HepG2 (cell line): ENCODE measurements around the gene HHLA2. TPM values are rescaled to one million over a fixed set of nuclear protein-coding genes. Genes with fewer than 3 reads are reported as not detected.

Experiments used
- ATAC-seq: fragments of 200-7000 bp; cut with Tn5 transposase; 3 replicates; pipeline ENCODE4 v1.9.1; 2020; ENCODE audit warnings: mild to moderate bottlenecking, moderate library complexity
- BruUV-seq: library from RNA; stranded (reverse); fragments of 400-500 nt; replicated peaks from 2 replicates; lab custom pipeline; 2021; lab: Mats Ljungman, UMichigan
- CTCF ChIA-PET: fragments of 300-600 bp; formaldehyde crosslinking; extraction: SDS; loops from one replicate; lab custom pipeline; 2021; ENCODE audit warnings: low total read pairs, inconsistent platforms, low intra/inter-chr PET ratio; lab: Yijun Ruan, JAX
- POLR2A ChIA-PET: fragments of 350-600 bp; sonication (Branson Sonifier 250); formaldehyde crosslinking; loops from one replicate; lab custom pipeline; 2020; ENCODE audit warnings: antibody characterized with exemption, inconsistent platforms; lab: Yijun Ruan, JAX
- DNase-seq: peaks from one replicate; pipeline ENCODE4 v3.0.0-alpha.2; 2015; ENCODE audit warnings: low spot score
- FAIRE-seq: peaks from 3 replicates; lab custom pipeline; 2011; peaks lifted over from hg19 to GRCh38; lab: Jason Lieb, UNC
- H2AFZ ChIP-seq: one replicate; pipeline ENCODE4 v1.6.1; 2011; ENCODE audit warnings: low read length, inconsistent platforms
- H3K27ac ChIP-seq: fragments of 300-600 bp; 3 replicates; pipeline ENCODE4 v1.8.0; 2011; ENCODE audit warnings: mixed run types, mild to moderate bottlenecking, mixed read lengths, low read length, inconsistent platforms; ENCODE audit not compliant: insufficient read depth; ENCODE audit errors: extremely low read length
- H3K27me3 ChIP-seq, 2 experiments: fragments of 200-600 bp in 1 of 2; 2 replicates in 1 of 2; 3 replicates in 1 of 2; pipeline versions ENCODE4 v1.6.0 to v1.8.0; 2011; ENCODE audit warnings: low read length in 2 of 2, mild to moderate bottlenecking in 2 of 2, moderate library complexity in 2 of 2, inconsistent platforms in 1 of 2; ENCODE audit not compliant: insufficient read depth in 2 of 2, control insufficient read depth in 1 of 2
- H3K36me3 ChIP-seq, 2 experiments: fragments of 200-600 bp in 1 of 2; replicated peaks in 1 of 2; 2 replicates in 1 of 2; 3 replicates in 1 of 2; pipeline versions ENCODE4 v1.5.1 to v1.8.0; 2011; ENCODE audit warnings: low read length in 2 of 2, inconsistent platforms in 1 of 2; ENCODE audit not compliant: insufficient read depth in 2 of 2, control insufficient read depth in 1 of 2
- H3K4me1 ChIP-seq: 2 replicates; pipeline ENCODE4 v1.5.1; 2012; ENCODE audit warnings: low read length, inconsistent platforms; ENCODE audit not compliant: insufficient read depth
- H3K4me2 ChIP-seq: 2 replicates; pipeline ENCODE4 v1.6.0; 2011; ENCODE audit warnings: low read depth, low read length, inconsistent platforms
- H3K4me3 ChIP-seq, 3 experiments: fragments of 200-600 bp in 1 of 3; sonication (generic), shearing (Covaris generic) in 1 of 3; replicated peaks in 1 of 3; 2 replicates each; pipeline ENCODE4 v1.5.1; 2011 to 2016; ENCODE audit warnings: low read length in 3 of 3, inconsistent platforms in 2 of 3, low read depth in 2 of 3, mild to moderate bottlenecking in 2 of 3, control low read depth in 1 of 3, mixed read lengths in 1 of 3; ENCODE audit not compliant: insufficient read depth in 1 of 3
- H3K79me2 ChIP-seq: one replicate; pipeline ENCODE4 v1.6.1; 2011; ENCODE audit warnings: low read length, inconsistent platforms; ENCODE audit not compliant: insufficient read depth
- H3K9ac ChIP-seq: 2 replicates; pipeline ENCODE4 v1.6.0; 2011; ENCODE audit warnings: mild to moderate bottlenecking, low read depth, low read length, inconsistent platforms; ENCODE audit not compliant: insufficient read depth
- H3K9me3 ChIP-seq: 2 replicates; pipeline ENCODE4 v1.5.1; 2012; ENCODE audit warnings: mild to moderate bottlenecking, low read length
- H4K20me1 ChIP-seq: 2 replicates; pipeline ENCODE4 v1.6.0; 2011; ENCODE audit warnings: inconsistent platforms, mild to moderate bottlenecking, low read length, moderate library complexity; ENCODE audit not compliant: insufficient read depth
- ARNT2 ChIP-seq: sonication (generic); formaldehyde crosslinking; IDR thresholded peaks from 2 replicates; pipeline ENCODE4 v1.8.0; 2022; ENCODE audit warnings: mild to moderate bottlenecking, low read depth, missing genetic modification reagents, moderate library complexity
- CBX5 ChIP-seq: sonication (generic); formaldehyde crosslinking; IDR thresholded peaks from 2 replicates; pipeline ENCODE4 v1.4.0; 2020; ENCODE audit warnings: missing genetic modification reagents, borderline replicate concordance
- DRAP1 ChIP-seq: IDR thresholded peaks from 2 replicates; pipeline ENCODE4 v1.6.1; 2016; ENCODE audit warnings: missing genetic modification reagents, missing compliant biosample characterization
- IRF1 ChIP-seq: sonication (generic); formaldehyde crosslinking; IDR thresholded peaks from 2 replicates; pipeline ENCODE4 v1.4.0; 2020; ENCODE audit warnings: low read depth, mild to moderate bottlenecking, missing genetic modification reagents
- JDP2 ChIP-seq: sonication (generic); formaldehyde crosslinking; IDR thresholded peaks from 2 replicates; pipeline ENCODE4 v1.8.1; 2022; ENCODE audit warnings: missing genetic modification reagents, borderline replicate concordance
- NPAS2 ChIP-seq: sonication (generic); formaldehyde crosslinking; IDR thresholded peaks from 2 replicates; pipeline ENCODE4 v1.8.0; 2022; ENCODE audit warnings: mild to moderate bottlenecking, missing genetic modification reagents, borderline replicate concordance
- SIN3B ChIP-seq: fragments of 150-350 bp; IDR thresholded peaks from 2 replicates; pipeline ENCODE4 v1.6.1; 2014; ENCODE audit warnings: low read length
- TARDBP ChIP-seq: sonication (generic); formaldehyde crosslinking; IDR thresholded peaks from 2 replicates; pipeline ENCODE4 v1.8.0; 2022; ENCODE audit warnings: mild to moderate bottlenecking, missing genetic modification reagents
- TCF7 ChIP-seq: sonication (generic); IDR thresholded peaks from 2 replicates; pipeline ENCODE4 v1.6.1; 2016; ENCODE audit warnings: antibody characterized with exemption, low read depth
- TOE1 ChIP-seq: sonication (generic); formaldehyde crosslinking; IDR thresholded peaks from 2 replicates; pipeline ENCODE4 v1.4.0; 2020; ENCODE audit warnings: mild to moderate bottlenecking, missing genetic modification reagents
- ZBTB25 ChIP-seq: IDR thresholded peaks from 2 replicates; pipeline ENCODE4 v1.6.1; 2018; ENCODE audit warnings: missing genetic modification reagents
- ZBTB49 ChIP-seq: sonication (generic); formaldehyde crosslinking; IDR thresholded peaks from 2 replicates; pipeline ENCODE4 v1.4.0; 2020; ENCODE audit warnings: missing genetic modification reagents, borderline replicate concordance
- ZNF10 ChIP-seq: sonication (generic); formaldehyde crosslinking; IDR thresholded peaks from 2 replicates; pipeline ENCODE4 v1.4.0; 2020; ENCODE audit warnings: mild to moderate bottlenecking, low read depth, missing genetic modification reagents, borderline replicate concordance
- ZNF251 ChIP-seq: sonication (generic); formaldehyde crosslinking; IDR thresholded peaks from 2 replicates; pipeline ENCODE4 v1.9.0; 2021; ENCODE audit warnings: mild to moderate bottlenecking, missing genetic modification reagents
- ZNF296 ChIP-seq: sonication (generic); formaldehyde crosslinking; conservative IDR thresholded peaks from 2 replicates; pipeline ENCODE4 v1.5.0; 2020; ENCODE audit warnings: mild to moderate bottlenecking, missing genetic modification reagents
- ZNF383 ChIP-seq: sonication (generic); formaldehyde crosslinking; IDR thresholded peaks from 2 replicates; pipeline ENCODE4 v1.4.0; 2020; ENCODE audit warnings: missing genetic modification reagents, mild to moderate bottlenecking, borderline replicate concordance
- ZNF547 ChIP-seq: sonication (generic); formaldehyde crosslinking; IDR thresholded peaks from 2 replicates; pipeline ENCODE4 v1.5.1; 2020; ENCODE audit warnings: mild to moderate bottlenecking, missing genetic modification reagents
- ZNF710 ChIP-seq: sonication (generic); formaldehyde crosslinking; IDR thresholded peaks from 2 replicates; pipeline ENCODE4 v1.5.0; 2020; ENCODE audit warnings: mild to moderate bottlenecking, missing genetic modification reagents, borderline replicate concordance
- in situ Hi-C: cut with HindIII; loops from 2 replicates; pipeline ENCODE4 v1.10.0; 2017; ENCODE audit warnings: low pct_unique_long_range_greater_than_20kb; ENCODE audit not compliant: extremely low pct_ligation_motif_present
- intact Hi-C: fragments of 100-400 bp; cut with micrococcal nuclease; formaldehyde crosslinking; loops from one replicate; pipeline ENCODE4 v1.10.0; 2022; ENCODE audit not compliant: unreplicated experiment
- polyA plus RNA-seq, 8 experiments: library from polyadenylated mRNA; depleted of rRNA in 3 of 8; stranded (reverse) in 7 of 8; unstranded in 1 of 8; fragments of >200 nt; fragmentation: Illumina TruSeq in 4 of 8; extraction: Trizol in 4 of 8; gene quantifications; 2 replicates each; pipeline versions ENCODE4 v1.2.1 to v1.2.3, GENCODE V29; 2011 to 2016; ENCODE audit warnings: low read depth in 4 of 8, missing spikeins in 1 of 8, mixed read lengths in 1 of 8; ENCODE audit not compliant: insufficient read depth in 1 of 8
- total RNA-seq, 5 experiments: library from RNA; depleted of rRNA; stranded (reverse); fragments of >200 nt; fragmentation: Illumina TruSeq; extraction: Trizol; gene quantifications; 2 replicates each; pipeline ENCODE4 v1.2.3, GENCODE V29; 2016; ENCODE audit warnings: low read depth in 1 of 5

HHLA2 gene
- total and polyA plus RNA-seq, 2 of the 13 experiments (the other 11 are each of a cell fraction or from before 2014, with no cell fraction given): not detected

GRCh38 chr3:108292450-108292849, 3.9 kb upstream of the HHLA2 start:
- Histone ChIP-seq H4K20me1 (no peaks in the 10 kb centered on the region), H3K36me3 (no peaks in the 10 kb centered on the region), H3K9me3 (no peaks in the 10 kb centered on the region), H3K4me3 (no peak overlapping the region), H3K79me2 (no peaks in the 10 kb centered on the region), H3K9ac (no peak overlapping the region), H3K27ac (no peak overlapping the region), H3K4me2 (no peak overlapping the region), H3K4me1 (no peaks in the 10 kb centered on the region), H2AFZ (no peak overlapping the region), H3K27me3 (no peaks in the 10 kb centered on the region)
- intact Hi-C loops: no loop called here
- ATAC-seq (no peak), DNase-seq (no peak), FAIRE-seq (no peak)
- no TSS peak for BruUV-seq
- POLR2A ChIA-PET: no interaction called here
- CTCF ChIA-PET: no interaction called here
- in situ Hi-C loops: no loop called here
- TF ChIP-seq ZNF383 (CRISPR knock-in tag): no peak
- no peak for TF ChIP-seq DRAP1 (CRISPR knock-in tag)
- TF ChIP-seq TOE1 (CRISPR knock-in tag): no peak
- no peak for TF ChIP-seq ZNF10
- no peak for TF ChIP-seq ZNF251 (CRISPR knock-in tag)
- TF ChIP-seq ARNT2 (CRISPR knock-in tag): no peak
- no peak for TF ChIP-seq ZNF710 (CRISPR knock-in tag)
- TF ChIP-seq JDP2 (CRISPR knock-in tag): no peak
- TF ChIP-seq TCF7: no peak
- TF ChIP-seq SIN3B: no peak
- no peak for TF ChIP-seq ZNF547 (CRISPR knock-in tag)
- no peak for TF ChIP-seq ZBTB49
- no peak for TF ChIP-seq CBX5 (CRISPR knock-in tag)
- TF ChIP-seq ZBTB25: no peak
- TF ChIP-seq TARDBP (CRISPR knock-in tag): no peak
- no peak for TF ChIP-seq ZNF296
- no peak for TF ChIP-seq NPAS2 (CRISPR knock-in tag)
- no peak for TF ChIP-seq IRF1 (CRISPR knock-in tag)
